NT2/D1 (cell line): ENCODE data around the gene NEUROG2.

Experiments used
- DNase-seq: peaks from one replicate; pipeline ENCODE4 v3.0.0-alpha.2; 2011; ENCODE audit warnings: low read depth, low spot score
- H3K27me3 ChIP-seq: 2 replicates; pipeline ENCODE4 v1.6.0; 2011; ENCODE audit warnings: mild to moderate bottlenecking; ENCODE audit not compliant: insufficient read length, insufficient read depth
- H3K36me3 ChIP-seq: 2 replicates; pipeline ENCODE4 v1.6.1; 2011; ENCODE audit warnings: mild to moderate bottlenecking, low read length, mixed read lengths; ENCODE audit not compliant: insufficient read depth, insufficient read length
- H3K4me1 ChIP-seq: 2 replicates; pipeline ENCODE4 v1.5.1; 2011; ENCODE audit not compliant: insufficient read depth, insufficient read length
- H3K4me3 ChIP-seq: 2 replicates; pipeline ENCODE4 v1.5.1; 2011; ENCODE audit warnings: low read depth; ENCODE audit not compliant: insufficient read length
- H3K9ac ChIP-seq: 2 replicates; pipeline ENCODE4 v1.6.0; 2011; ENCODE audit warnings: low read depth; ENCODE audit not compliant: insufficient read length
- H3K9me3 ChIP-seq: 2 replicates; pipeline ENCODE4 v1.5.1; 2011; ENCODE audit warnings: mild to moderate bottlenecking, low read length; ENCODE audit not compliant: insufficient read depth
- SUZ12 ChIP-seq: IDR thresholded peaks from 2 replicates; pipeline ENCODE4 v1.6.1; 2011; ENCODE audit not compliant: insufficient read length, insufficient read depth; ENCODE audit errors: extremely low read depth
- ZNF274 ChIP-seq: IDR thresholded peaks from 2 replicates; pipeline ENCODE4 v1.6.1; 2011; ENCODE audit warnings: mild to moderate bottlenecking, low read depth, low read length

The NEUROG2 gene

DNA sequence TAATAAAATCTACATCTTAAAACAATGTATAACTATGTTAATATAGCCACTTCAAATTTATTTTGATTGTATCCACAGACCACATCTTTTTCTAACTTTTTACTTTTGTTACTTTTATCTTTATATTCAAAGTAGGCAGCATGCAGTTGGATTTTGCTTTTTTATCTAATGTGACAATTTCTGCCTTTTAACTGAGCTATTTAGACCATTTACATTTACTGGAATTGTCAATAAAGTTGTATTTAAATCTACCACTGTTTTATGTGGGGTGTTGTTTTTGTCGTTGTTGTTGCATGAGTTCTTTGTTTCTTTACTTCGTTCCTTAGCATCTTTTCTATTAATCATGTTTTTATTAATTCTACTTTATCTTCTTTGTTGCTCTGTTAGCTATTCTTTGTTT is 42.0 kb downstream of the NEUROG2 start:
- no peaks in the 10 kb centered on the region for H3K36me3 ChIP-seq
- no peaks in the 10 kb centered on the region for H3K9me3 ChIP-seq
- DNase-seq: no peak
- H3K4me3 ChIP-seq: no peak overlapping the region
- no peaks in the 10 kb centered on the region for H3K27me3 ChIP-seq
- TF ChIP-seq SUZ12: no peak
- no peak overlapping the region for H3K9ac ChIP-seq
- H3K4me1 ChIP-seq: no peaks in the 10 kb centered on the region

GRCh38 chr4:112472318-112472717 is 43.7 kb downstream of the NEUROG2 start:
- no peak for TF ChIP-seq ZNF274
- no peak overlapping the region for H3K4me3 ChIP-seq

More at GRCh38 chr4:112472318-112472717, 43.7 kb downstream of the NEUROG2 start:
- H3K36me3 ChIP-seq: no peaks in the 10 kb centered on the region
- no peaks in the 10 kb centered on the region for H3K4me1 ChIP-seq
- H3K9ac ChIP-seq: no peak overlapping the region
- DNase-seq: no peak
- H3K27me3 ChIP-seq: no peaks in the 10 kb centered on the region
- H3K9me3 ChIP-seq: no peaks in the 10 kb centered on the region
